Muscle of leg (tissue), 11 donors: ENCODE measurements around the gene CRIP3. TPM values are rescaled to one million over a fixed set of nuclear protein-coding genes. Genes with fewer than 3 reads are reported as not detected.

Experiments
- DNase-seq: peaks from one replicate; pipeline ENCODE4 v3.0.0; 2013
- H3K27ac ChIP-seq: one replicate; pipeline ENCODE4 v1.5.1; 2013; ENCODE audit warnings: mild to moderate bottlenecking, low read length, control low read depth
- H3K27me3 ChIP-seq: one replicate; pipeline ENCODE4 v1.6.1; 2013; ENCODE audit warnings: low read length; ENCODE audit not compliant: control insufficient read depth, insufficient read depth
- H3K36me3 ChIP-seq: one replicate; pipeline ENCODE4 v1.6.1; 2013; ENCODE audit warnings: low read length; ENCODE audit not compliant: control insufficient read depth, insufficient read depth
- H3K4me1 ChIP-seq: one replicate; pipeline ENCODE4 v1.6.1; 2013; ENCODE audit warnings: low read length; ENCODE audit not compliant: control insufficient read depth, insufficient read depth
- H3K4me3 ChIP-seq: one replicate; pipeline ENCODE4 v1.5.1; 2013; ENCODE audit warnings: low read length, control low read depth
- H3K9me3 ChIP-seq: replicated peaks from 2 replicates; pipeline ENCODE4 v1.6.1; 2013; ENCODE audit warnings: low read depth, low read length; ENCODE audit not compliant: control insufficient read depth
- WGBS: methylation state at CpG from one replicate; pipeline ENCODE4 v1.1.5; 2013; ENCODE audit warnings: missing lambda C conversion rate; ENCODE audit not compliant: insufficient coverage; 5-methylcytosine and 5-hydroxymethylcytosine counted together
- polyA plus RNA-seq, 8 donors: library from polyadenylated mRNA; unstranded; fragments of 120-200 nt; gene quantifications; one replicate each; pipeline versions ENCODE4 v1.2.1 to v1.2.3, GENCODE V29; 2013; ENCODE audit warnings: inconsistent platforms in 1 of 8, low replicate concordance in 1 of 8; ENCODE audit not compliant: insufficient read length in 8 of 8, insufficient read depth in 1 of 8
- total RNA-seq: library from RNA; stranded (reverse); fragments of 120-200 nt; gene quantifications from one replicate; pipeline ENCODE4 v1.2.4, GENCODE V29; 2013

The CRIP3 gene
- total and polyA plus RNA-seq, 9 donors, result 0.64 to 2.6 (median 1.2) TPM

- DNase-seq, result no peak
- no peak overlapping the region for H3K27ac ChIP-seq
- WGBS, result 71% methylated on average over 7 of the region's 12 CpGs
- H3K9me3 ChIP-seq, result no peaks in the 10 kb centered on the region
- no peak overlapping the region for H3K4me3 ChIP-seq
- no peaks in the 10 kb centered on the region for H3K36me3 ChIP-seq
- H3K27me3 ChIP-seq, result peaks cover 31% of the 10 kb centered on the region
- no peaks in the 10 kb centered on the region for H3K4me1 ChIP-seq
Measured at GRCh38 chr6:43298565-43299337, 9.9 kb downstream of the CRIP3 start.

- 48% methylated on average over 9 of the region's 10 CpGs for WGBS
- Histone ChIP-seq H3K9me3 (no peaks in the 10 kb centered on the region), H3K27me3 (peaks cover 31% of the 10 kb centered on the region), H3K36me3 (no peaks in the 10 kb centered on the region), H3K4me1 (no peaks in the 10 kb centered on the region), H3K27ac (no peak within 1 kb of the TSS), H3K4me3 (no peak within 1 kb of the TSS)
- no peak for DNase-seq
Measured at GRCh38 chr6:43297644-43298564, 10.7 kb downstream of the CRIP3 start, which contains the start of gene SLC22A7. TSS of gene SLC22A7 (plus strand) at chr6:43298260. CDS start at chr6:43298359, 99 bp downstream.

GRCh38 chr6:43296780-43297497, 11.7 kb downstream of the CRIP3 start:
- Histone ChIP-seq H3K4me3 (no peak overlapping the region), H3K36me3 (no peaks in the 10 kb centered on the region), H3K27ac (no peak overlapping the region), H3K4me1 (no peaks in the 10 kb centered on the region), H3K9me3 (no peaks in the 10 kb centered on the region), H3K27me3 (peaks cover 31% of the 10 kb centered on the region)
- 84% methylated on average over 2 of the region's 5 CpGs for WGBS
- no peak for DNase-seq

GRCh38 chr6:43295456-43295855, 13.2 kb downstream of the CRIP3 start:
- no peak overlapping the region for H3K4me3 ChIP-seq
- no peak overlapping the region for H3K27ac ChIP-seq
- no peaks in the 10 kb centered on the region for H3K4me1 ChIP-seq
- no peaks in the 10 kb centered on the region for H3K9me3 ChIP-seq
- H3K36me3 ChIP-seq, result no peaks in the 10 kb centered on the region
- WGBS, result 100% methylated on average over 2 of the region's 3 CpGs
- DNase-seq, result no peak
- peaks cover 20% of the 10 kb centered on the region for H3K27me3 ChIP-seq

GRCh38 chr6:43294536-43294935, 14.1 kb downstream of the CRIP3 start:
- no peak for DNase-seq
- Histone ChIP-seq H3K36me3 (no peaks in the 10 kb centered on the region), H3K4me3 (no peak overlapping the region), H3K27me3 (peaks cover 14% of the 10 kb centered on the region), H3K4me1 (no peaks in the 10 kb centered on the region), H3K9me3 (no peaks in the 10 kb centered on the region), H3K27ac (no peak overlapping the region)
- WGBS, result 86% methylated on average over 3 of the region's 3 CpGs

- Histone ChIP-seq H3K4me1 (no peaks in the 10 kb centered on the region), H3K4me3 (no peak overlapping the region), H3K27ac (no peak overlapping the region), H3K9me3 (no peaks in the 10 kb centered on the region), H3K27me3 (peaks cover 9% of the 10 kb centered on the region), H3K36me3 (no peaks in the 10 kb centered on the region)
- WGBS, result 96% methylated on average over 2 of the region's 3 CpGs
- DNase-seq, result no peak
Measured at GRCh38 chr6:43293698-43294097, 14.9 kb downstream of the CRIP3 start.

GRCh38 chr6:43292763-43293318, 15.8 kb downstream of the CRIP3 start:
- Histone ChIP-seq H3K27ac (no peak overlapping the region), H3K36me3 (no peaks in the 10 kb centered on the region), H3K4me3 (no peak overlapping the region), H3K9me3 (no peaks in the 10 kb centered on the region), H3K4me1 (no peaks in the 10 kb centered on the region), H3K27me3 (peaks cover 3% of the 10 kb centered on the region)
- 71% methylated on average over 4 of the region's 5 CpGs for WGBS
- no peak for DNase-seq

GRCh38 chr6:43292341-43292740, 16.3 kb downstream of the CRIP3 start:
- no peak overlapping the region for H3K27ac ChIP-seq
- no peak for DNase-seq
- no peaks in the 10 kb centered on the region for H3K9me3 ChIP-seq
- no peaks in the 10 kb centered on the region for H3K36me3 ChIP-seq
- no peaks in the 10 kb centered on the region for H3K4me1 ChIP-seq
- no peak overlapping the region for H3K4me3 ChIP-seq
- 92% methylated on average over 5 of the region's 6 CpGs for WGBS
- H3K27me3 ChIP-seq, result peaks cover 3% of the 10 kb centered on the region

GRCh38 chr6:43291708-43292107, 16.9 kb downstream of the CRIP3 start:
- no peaks in the 10 kb centered on the region for H3K36me3 ChIP-seq
- H3K27ac ChIP-seq, result no peak overlapping the region
- H3K4me1 ChIP-seq, result no peaks in the 10 kb centered on the region
- no CpG with 5 or more reads among the region's 2 CpGs for WGBS
- H3K9me3 ChIP-seq, result no peaks in the 10 kb centered on the region
- H3K4me3 ChIP-seq, result no peak overlapping the region
- peaks cover 5% of the 10 kb centered on the region for H3K27me3 ChIP-seq
- DNase-seq, result no peak
